Psoas muscle (tissue), 8 donors: ENCODE data around the gene KDM7A. TPM values are rescaled to one million over a fixed set of nuclear protein-coding genes. Genes with fewer than 3 reads are reported as not detected.

Experiments
- ATAC-seq, 4 donors: fragments of 200-7000 bp; cut with Tn5 transposase; one replicate each; pipeline ENCODE4 v1.9.1; 2020; ENCODE audit warnings: moderate library complexity in 3 of 4, mild to moderate bottlenecking in 2 of 4
- DNase-seq, 2 donors: peaks; one replicate each; pipeline ENCODE4 v3.0.0-alpha.2; 2020
- H3K27ac ChIP-seq: fragments of 200-600 bp; one replicate; pipeline ENCODE4 v1.8.0; 2022
- H3K27me3 ChIP-seq, 3 donors: fragments of 200-600 bp in 1 of 3; one replicate each; pipeline versions ENCODE4 v1.6.1 to v1.8.0; 2013 to 2022; ENCODE audit warnings: low read length in 2 of 3, mild to moderate bottlenecking in 2 of 3, moderate library complexity in 1 of 3; ENCODE audit not compliant: insufficient read depth in 3 of 3
- H3K36me3 ChIP-seq, 2 donors: fragments of 200-600 bp in 1 of 2; one replicate each; pipeline versions ENCODE4 v1.6.1 to v1.8.0; 2013 to 2022; ENCODE audit warnings: low read depth in 1 of 2, mild to moderate bottlenecking in 1 of 2, moderate library complexity in 1 of 2; ENCODE audit not compliant: insufficient read depth in 1 of 2
- H3K4me1 ChIP-seq: fragments of 200-600 bp; one replicate; pipeline ENCODE4 v1.8.0; 2022
- H3K4me3 ChIP-seq: fragments of 200-600 bp; one replicate; pipeline ENCODE4 v1.8.0; 2022; ENCODE audit warnings: mild to moderate bottlenecking
- H3K9me3 ChIP-seq: fragments of 200-600 bp; one replicate; pipeline ENCODE4 v1.8.0; 2022
- CTCF ChIP-seq: fragments of 200-600 bp; IDR thresholded peaks from one replicate; pipeline ENCODE4 v1.8.0; 2022; ENCODE audit warnings: antibody characterized with exemption
- WGBS, 3 donors: extraction: QIAGEN DNeasy Blood & Tissue Kit; methylation state at CpG; one replicate each; pipeline versions ENCODE4 v1.1.6 to v1.1.7; 2013; 5-methylcytosine and 5-hydroxymethylcytosine counted together
- intact Hi-C, 2 donors: fragments of 100-400 bp; cut with DNase I; formaldehyde crosslinking; loops; one replicate each; pipeline versions ENCODE4 v1.11.0 to v1.14.2; 2022
- polyA plus RNA-seq, 3 donors: library from polyadenylated mRNA; stranded (reverse); fragments of 200-250 nt; gene quantifications; one replicate each; pipeline ENCODE4 v1.2.3, GENCODE V29; 2013
- total RNA-seq, 4 donors: library from RNA; stranded (reverse); fragmentation: NEBNext Ultra II Directional in 2 of 4; extraction: Animal tissue kit (Norgen Biotek cat#: 25700) in 2 of 4; gene quantifications; one replicate each; pipeline versions ENCODE4 v1.2.1 to v1.2.4, GENCODE V29; 2021 to 2023
- donor health status: healthy with polysubstance abuse.
- donor health status: DM: no; HTN: no; CAD: no; lungs with moderate emphysema.
- donor health status: Bipolar disorder and iron deficiency.
- donor health status: healthy.
- donor health status: DM: yes; HTN: yes; CAD: no.
- donor health status: DM: no; HTN: no; CAD: no.
- donor health status: DM: no; HTN: no; CAD: no.
- donor health status: DM: yes; HTN: yes; CAD: no.

The KDM7A gene
- total and polyA plus RNA-seq, 7 donors = 5.5 to 59.4 (median 27.4) TPM

GRCh38 chr7:140085447-140085846 lies 91.3 kb downstream of the KDM7A start:
- no peak overlapping the region for H3K4me3 ChIP-seq
- no peak for ATAC-seq
- H3K4me1 ChIP-seq = no peaks in the 10 kb centered on the region
- H3K9me3 ChIP-seq = no peaks in the 10 kb centered on the region
- no peak for DNase-seq
- TF ChIP-seq CTCF = no peak
- H3K36me3 ChIP-seq = peaks cover 0 to 40% of the 10 kb centered on the region in 2 donors
- H3K27me3 ChIP-seq = no peaks in the 10 kb centered on the region
- intact Hi-C loops = no loop called here
- H3K27ac ChIP-seq = no peak overlapping the region
- WGBS, 3 donors = 81 to 84% (median 83%) methylated on average over 2 of the region's 2 CpGs

- TF ChIP-seq CTCF = no peak
- 69 to 76% (median 71%) methylated on average over 8 of the region's 8 CpGs for WGBS, 3 donors
- ATAC-seq = no peak
- H3K36me3 ChIP-seq = peaks cover 0 to 35% of the 10 kb centered on the region in 2 donors
- DNase-seq = no peak
- no peaks in the 10 kb centered on the region for H3K9me3 ChIP-seq
- no peaks in the 10 kb centered on the region for H3K27me3 ChIP-seq
- no peak overlapping the region for H3K27ac ChIP-seq
- H3K4me3 ChIP-seq = no peak overlapping the region
- no peaks in the 10 kb centered on the region for H3K4me1 ChIP-seq
- intact Hi-C loops = no loop called here
These were observed 91.8 kb downstream of the KDM7A start for GRCh38 chr7:140084972-140085371.

GRCh38 chr7:140084142-140084655 lies 92.6 kb downstream of the KDM7A start:
- TF ChIP-seq CTCF = no peak
- H3K4me1 ChIP-seq = no peaks in the 10 kb centered on the region

GRCh38 chr7:140082770-140083169 lies 94.0 kb downstream of the KDM7A start:
- DNase-seq = no peak
- no peaks in the 10 kb centered on the region for H3K9me3 ChIP-seq
- H3K27ac ChIP-seq = no peak overlapping the region
- H3K4me1 ChIP-seq = peaks cover 4% of the 10 kb centered on the region
- H3K27me3 ChIP-seq = no peaks in the 10 kb centered on the region
- 82 to 90% (median 84%) methylated on average over 7 of the region's 7 CpGs for WGBS, 3 donors
- TF ChIP-seq CTCF = no peak
- H3K36me3 ChIP-seq = peaks cover 0 to 14% of the 10 kb centered on the region in 2 donors
- intact Hi-C loops = no loop called here
- H3K4me3 ChIP-seq = no peak overlapping the region
- ATAC-seq = peak in 2 of 4 donors; percentile 19 to 21

More at GRCh38 chr7:140084142-140084655, 92.6 kb downstream of the KDM7A start:
- Histone ChIP-seq H3K27me3 (no peaks in the 10 kb centered on the region), H3K9me3 (no peaks in the 10 kb centered on the region), H3K4me3 (no peak overlapping the region), H3K27ac (no peak overlapping the region), H3K36me3 (peaks cover 0 to 27% of the 10 kb centered on the region in 2 donors)
- DNase-seq = no peak
- WGBS, 3 donors = 79 to 88% (median 84%) methylated on average over 4 of the region's 4 CpGs
- intact Hi-C loops = no loop called here
- no peak for ATAC-seq

- TF ChIP-seq CTCF = no peak
- ATAC-seq (no peak), DNase-seq (no peak)
- 84 to 87% (median 84%) methylated on average over 11 of the region's 11 CpGs for WGBS, 3 donors
- no peak overlapping the region for H3K4me3 ChIP-seq
- H3K27me3 ChIP-seq = no peaks in the 10 kb centered on the region
- no peak overlapping the region for H3K27ac ChIP-seq
- intact Hi-C loops = no loop called here
- no peaks in the 10 kb centered on the region for H3K9me3 ChIP-seq
- H3K4me1 ChIP-seq = peaks cover 4% of the 10 kb centered on the region
- H3K36me3 ChIP-seq = peaks cover 0 to 6% of the 10 kb centered on the region in 2 donors
These were observed 94.9 kb downstream of the KDM7A start for GRCh38 chr7:140081774-140082425.
